GM23338 (cell line): ENCODE data around the gene RPP38. TPM values are rescaled to one million over a fixed set of nuclear protein-coding genes. Genes with fewer than 3 reads are reported as not detected.

Source experiments
- ATAC-seq: fragments of 200-7000 bp; cut with Tn5 transposase; 3 replicates; pipeline ENCODE4 v1.9.1; 2020
- DNase-seq: peaks from one replicate; pipeline ENCODE4 v3.0.0-alpha.2; 2015; ENCODE audit warnings: low spot score
- H2AFZ ChIP-seq: fragments of 200-600 bp; sonication (generic); 2 replicates; pipeline ENCODE4 v1.8.0; 2016; ENCODE audit warnings: antibody characterized with exemption, mild to moderate bottlenecking, moderate library complexity
- H3F3A ChIP-seq: fragments of 200-600 bp; sonication (generic); replicated peaks from 2 replicates; pipeline ENCODE4 v1.8.0; 2017; ENCODE audit warnings: antibody characterized with exemption, mixed run types, low read depth
- H3K27ac ChIP-seq: fragments of 200-600 bp; sonication (generic); 2 replicates; pipeline ENCODE4 v1.6.1; 2016; ENCODE audit warnings: low read depth
- H3K27me3 ChIP-seq: fragments of 200-600 bp; sonication (generic); 2 replicates; pipeline ENCODE4 v1.8.0; 2016; ENCODE audit warnings: mild to moderate bottlenecking, mixed run types, moderate library complexity; ENCODE audit not compliant: insufficient read depth
- H3K36me3 ChIP-seq: fragments of 200-600 bp; sonication (generic); 2 replicates; pipeline ENCODE4 v1.8.0; 2016; ENCODE audit warnings: mild to moderate bottlenecking; ENCODE audit not compliant: insufficient read depth
- H3K4me1 ChIP-seq: fragments of 200-600 bp; sonication (generic); 2 replicates; pipeline ENCODE4 v1.8.0; 2016; ENCODE audit warnings: mild to moderate bottlenecking, moderate library complexity; ENCODE audit not compliant: insufficient read depth
- H3K4me2 ChIP-seq: fragments of 200-600 bp; sonication (generic); 2 replicates; pipeline ENCODE4 v1.7.1; 2017; ENCODE audit warnings: mixed run types
- H3K4me3 ChIP-seq: fragments of 200-600 bp; sonication (generic); 2 replicates; pipeline ENCODE4 v1.6.1; 2016; ENCODE audit warnings: mixed run types
- H3K79me2 ChIP-seq: fragments of 200-600 bp; sonication (generic); replicated peaks from 2 replicates; pipeline ENCODE4 v1.8.0; 2017; ENCODE audit warnings: mild to moderate bottlenecking; ENCODE audit not compliant: insufficient read depth
- H3K9me2 ChIP-seq: fragments of 200-600 bp; sonication (generic); 2 replicates; pipeline ENCODE4 v1.8.0; 2017; ENCODE audit not compliant: insufficient read depth
- H4K20me1 ChIP-seq: fragments of 200-600 bp; sonication (generic); replicated peaks from 2 replicates; pipeline ENCODE4 v1.8.0; 2017; ENCODE audit warnings: mild to moderate bottlenecking; ENCODE audit not compliant: insufficient read depth
- H3K27ac Mint-ChIP-seq: 2 replicates; pipeline ENCODE4 v1.8.0; 2020; ENCODE audit warnings: inconsistent platforms, mild to moderate bottlenecking, moderate library complexity, mixed read lengths
- H3K27me3 Mint-ChIP-seq: 3 replicates; pipeline ENCODE4 v1.8.0; 2022; ENCODE audit warnings: low read depth, mild to moderate bottlenecking, moderate library complexity, mixed read lengths, inconsistent platforms; ENCODE audit not compliant: insufficient read depth, poor library complexity
- H3K36me3 Mint-ChIP-seq: 3 replicates; pipeline ENCODE4 v1.8.0; 2021; ENCODE audit warnings: low read depth, mild to moderate bottlenecking, inconsistent platforms, moderate library complexity, mixed read lengths
- H3K4me1 Mint-ChIP-seq: 3 replicates; pipeline ENCODE4 v1.8.0; 2020; ENCODE audit warnings: mild to moderate bottlenecking, inconsistent platforms, mixed read lengths
- H3K4me3 Mint-ChIP-seq: 3 replicates; pipeline ENCODE4 v1.8.0; 2021; ENCODE audit warnings: moderate library complexity, mild to moderate bottlenecking, inconsistent platforms, mixed read lengths
- H3K9me3 Mint-ChIP-seq: 3 replicates; pipeline ENCODE4 v1.8.0; 2020; ENCODE audit warnings: moderate library complexity, mild to moderate bottlenecking, inconsistent platforms, mixed read lengths
- CREB1 ChIP-seq: fragments of 250-450 bp; sonication (Bioruptor Pico); IDR thresholded peaks from 2 replicates; pipeline ENCODE4 v1.5.0; 2020; ENCODE audit warnings: low read depth, mild to moderate bottlenecking, moderate library complexity
- EZH2 ChIP-seq: fragments of 200-600 bp; sonication (generic); IDR thresholded peaks from one replicate; pipeline ENCODE4 v1.8.0; 2017; ENCODE audit warnings: antibody characterized with exemption, mild to moderate bottlenecking, low read depth; ENCODE audit not compliant: unreplicated experiment
- EZH2phosphoT487 ChIP-seq: fragments of 200-600 bp; sonication (generic); IDR thresholded peaks from one replicate; pipeline ENCODE4 v1.8.1; 2018; ENCODE audit warnings: antibody characterized with exemption; ENCODE audit not compliant: unreplicated experiment
- JUNB ChIP-seq: IDR thresholded peaks from one replicate; pipeline ENCODE4 v1.6.1; 2016; ENCODE audit warnings: antibody characterized with exemption; ENCODE audit not compliant: unreplicated experiment
- NANOG ChIP-seq: IDR thresholded peaks from 2 replicates; pipeline ENCODE4 v1.6.1; 2016; ENCODE audit warnings: antibody characterized with exemption, borderline replicate concordance
- POLR2AphosphoS5 ChIP-seq: IDR thresholded peaks from 2 replicates; pipeline ENCODE4 v1.6.1; 2016; ENCODE audit warnings: antibody characterized with exemption, low read depth
- STAT1 ChIP-seq: IDR thresholded peaks from one replicate; pipeline ENCODE4 v1.6.1; 2016; ENCODE audit warnings: antibody characterized with exemption; ENCODE audit not compliant: unreplicated experiment
- ZNF114 ChIP-seq: fragments of 250-450 bp; sonication (Bioruptor Pico); IDR thresholded peaks from 2 replicates; pipeline ENCODE4 v1.5.0; 2020; ENCODE audit warnings: mild to moderate bottlenecking, moderate library complexity
- ZNF331 ChIP-seq: fragments of 250-450 bp; sonication (Bioruptor Pico); IDR thresholded peaks from 2 replicates; pipeline ENCODE4 v1.5.0; 2020; ENCODE audit warnings: low read depth, mild to moderate bottlenecking, moderate library complexity
- polyA plus RNA-seq: library from polyadenylated mRNA; unstranded; fragments of >200 nt; fragmentation: Nextera tagmentation; extraction: Ambion mirVana; gene quantifications from 2 replicates; pipeline ENCODE4 v1.2.1, GENCODE V29; 2016
- total RNA-seq: library from RNA; depleted of rRNA; stranded (reverse); fragments of >200 nt; shearing (Covaris generic); gene quantifications from 2 replicates; pipeline ENCODE4 v1.2.3, GENCODE V29; 2014
- TF ChIP-seq, protein P1 (sequence below), 2 experiments: fragments of 200-600 bp in 1 of 2; sonication (generic) in 1 of 2; conservative IDR thresholded peaks; 2 replicates each; pipeline versions ENCODE4 v1.5.1 to v1.6.1; 2016 to 2017; ENCODE audit warnings: antibody characterized with exemption in 2 of 2, low read depth in 2 of 2, mild to moderate bottlenecking in 2 of 2, moderate library complexity in 1 of 2
- TF ChIP-seq, protein P2 (sequence below): IDR thresholded peaks from one replicate; pipeline ENCODE4 v1.6.1; 2018; ENCODE audit warnings: antibody characterized with exemption; ENCODE audit not compliant: unreplicated experiment
- TF ChIP-seq, protein P3 (sequence below): IDR thresholded peaks from 2 replicates; pipeline ENCODE4 v1.6.1; 2016; ENCODE audit warnings: antibody characterized with exemption
- TF ChIP-seq, protein P4 (sequence below): fragments of 250-450 bp; sonication (Bioruptor Pico); IDR thresholded peaks from 2 replicates; pipeline ENCODE4 v1.5.0; 2020; ENCODE audit warnings: mild to moderate bottlenecking, moderate library complexity

The RPP38 gene
- total and polyA plus RNA-seq, 2 experiments from 2014 or later: 20.1 to 50.7 TPM

DNA sequence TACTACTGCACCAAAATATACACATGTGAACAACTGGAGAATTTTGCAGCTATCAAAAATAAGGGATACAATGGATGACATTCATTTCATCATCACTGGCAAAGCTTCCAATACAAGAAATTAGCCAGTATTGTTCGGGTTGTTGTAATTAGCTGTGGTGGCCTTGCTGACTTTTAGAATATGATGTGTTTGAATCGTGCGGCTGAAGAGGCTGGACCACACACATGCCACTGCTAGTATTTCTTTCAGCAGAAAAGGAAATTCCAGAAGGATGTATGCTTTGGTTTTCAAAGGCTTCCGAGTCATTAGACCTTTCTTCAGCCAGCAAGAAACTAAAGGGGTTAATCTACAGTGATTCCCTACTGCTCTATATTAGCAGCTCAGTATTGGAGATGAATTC is 16.6 kb downstream of the RPP38 start:
- Histone ChIP-seq H2AFZ (no peak overlapping the region), H3K27ac (no peak overlapping the region), H3K4me1 (no peaks in the 10 kb centered on the region), H3K27me3 (no peaks in the 10 kb centered on the region), H3K4me3 (no peak overlapping the region), H3K4me2 (no peak overlapping the region), H4K20me1 (no peaks in the 10 kb centered on the region; the same call in 1 of the 2 replicates), H3K9me2 (no peaks in the 10 kb centered on the region), H3K36me3 (no peaks in the 10 kb centered on the region), H3F3A (no peaks in the 10 kb centered on the region), H3K79me2 (no peaks in the 10 kb centered on the region)
- no peak for ATAC-seq
- H3K4me3 Mint-ChIP-seq: no peak overlapping the region
- no peak overlapping the region for H3K27ac Mint-ChIP-seq
- no peak for TF ChIP-seq ZNF331 (CRISPR knock-in tag)
- no peak for TF ChIP-seq EZH2phosphoT487
- TF ChIP-seq, protein P1, sequence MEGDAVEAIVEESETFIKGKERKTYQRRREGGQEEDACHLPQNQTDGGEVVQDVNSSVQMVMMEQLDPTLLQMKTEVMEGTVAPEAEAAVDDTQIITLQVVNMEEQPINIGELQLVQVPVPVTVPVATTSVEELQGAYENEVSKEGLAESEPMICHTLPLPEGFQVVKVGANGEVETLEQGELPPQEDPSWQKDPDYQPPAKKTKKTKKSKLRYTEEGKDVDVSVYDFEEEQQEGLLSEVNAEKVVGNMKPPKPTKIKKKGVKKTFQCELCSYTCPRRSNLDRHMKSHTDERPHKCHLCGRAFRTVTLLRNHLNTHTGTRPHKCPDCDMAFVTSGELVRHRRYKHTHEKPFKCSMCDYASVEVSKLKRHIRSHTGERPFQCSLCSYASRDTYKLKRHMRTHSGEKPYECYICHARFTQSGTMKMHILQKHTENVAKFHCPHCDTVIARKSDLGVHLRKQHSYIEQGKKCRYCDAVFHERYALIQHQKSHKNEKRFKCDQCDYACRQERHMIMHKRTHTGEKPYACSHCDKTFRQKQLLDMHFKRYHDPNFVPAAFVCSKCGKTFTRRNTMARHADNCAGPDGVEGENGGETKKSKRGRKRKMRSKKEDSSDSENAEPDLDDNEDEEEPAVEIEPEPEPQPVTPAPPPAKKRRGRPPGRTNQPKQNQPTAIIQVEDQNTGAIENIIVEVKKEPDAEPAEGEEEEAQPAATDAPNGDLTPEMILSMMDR (conservative IDR thresholded peaks at IDR 0.05; ENCODE audit: low read depth in 2 of 2): no peak
- no peak for TF ChIP-seq POLR2AphosphoS5
- TF ChIP-seq, protein P2, sequence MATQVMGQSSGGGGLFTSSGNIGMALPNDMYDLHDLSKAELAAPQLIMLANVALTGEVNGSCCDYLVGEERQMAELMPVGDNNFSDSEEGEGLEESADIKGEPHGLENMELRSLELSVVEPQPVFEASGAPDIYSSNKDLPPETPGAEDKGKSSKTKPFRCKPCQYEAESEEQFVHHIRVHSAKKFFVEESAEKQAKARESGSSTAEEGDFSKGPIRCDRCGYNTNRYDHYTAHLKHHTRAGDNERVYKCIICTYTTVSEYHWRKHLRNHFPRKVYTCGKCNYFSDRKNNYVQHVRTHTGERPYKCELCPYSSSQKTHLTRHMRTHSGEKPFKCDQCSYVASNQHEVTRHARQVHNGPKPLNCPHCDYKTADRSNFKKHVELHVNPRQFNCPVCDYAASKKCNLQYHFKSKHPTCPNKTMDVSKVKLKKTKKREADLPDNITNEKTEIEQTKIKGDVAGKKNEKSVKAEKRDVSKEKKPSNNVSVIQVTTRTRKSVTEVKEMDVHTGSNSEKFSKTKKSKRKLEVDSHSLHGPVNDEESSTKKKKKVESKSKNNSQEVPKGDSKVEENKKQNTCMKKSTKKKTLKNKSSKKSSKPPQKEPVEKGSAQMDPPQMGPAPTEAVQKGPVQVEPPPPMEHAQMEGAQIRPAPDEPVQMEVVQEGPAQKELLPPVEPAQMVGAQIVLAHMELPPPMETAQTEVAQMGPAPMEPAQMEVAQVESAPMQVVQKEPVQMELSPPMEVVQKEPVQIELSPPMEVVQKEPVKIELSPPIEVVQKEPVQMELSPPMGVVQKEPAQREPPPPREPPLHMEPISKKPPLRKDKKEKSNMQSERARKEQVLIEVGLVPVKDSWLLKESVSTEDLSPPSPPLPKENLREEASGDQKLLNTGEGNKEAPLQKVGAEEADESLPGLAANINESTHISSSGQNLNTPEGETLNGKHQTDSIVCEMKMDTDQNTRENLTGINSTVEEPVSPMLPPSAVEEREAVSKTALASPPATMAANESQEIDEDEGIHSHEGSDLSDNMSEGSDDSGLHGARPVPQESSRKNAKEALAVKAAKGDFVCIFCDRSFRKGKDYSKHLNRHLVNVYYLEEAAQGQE: no peak
- TF ChIP-seq EZH2: no peak
- TF ChIP-seq, protein P3, sequence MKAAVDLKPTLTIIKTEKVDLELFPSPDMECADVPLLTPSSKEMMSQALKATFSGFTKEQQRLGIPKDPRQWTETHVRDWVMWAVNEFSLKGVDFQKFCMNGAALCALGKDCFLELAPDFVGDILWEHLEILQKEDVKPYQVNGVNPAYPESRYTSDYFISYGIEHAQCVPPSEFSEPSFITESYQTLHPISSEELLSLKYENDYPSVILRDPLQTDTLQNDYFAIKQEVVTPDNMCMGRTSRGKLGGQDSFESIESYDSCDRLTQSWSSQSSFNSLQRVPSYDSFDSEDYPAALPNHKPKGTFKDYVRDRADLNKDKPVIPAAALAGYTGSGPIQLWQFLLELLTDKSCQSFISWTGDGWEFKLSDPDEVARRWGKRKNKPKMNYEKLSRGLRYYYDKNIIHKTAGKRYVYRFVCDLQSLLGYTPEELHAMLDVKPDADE: no peak
- no peak for TF ChIP-seq STAT1
- TF ChIP-seq, protein P4, sequence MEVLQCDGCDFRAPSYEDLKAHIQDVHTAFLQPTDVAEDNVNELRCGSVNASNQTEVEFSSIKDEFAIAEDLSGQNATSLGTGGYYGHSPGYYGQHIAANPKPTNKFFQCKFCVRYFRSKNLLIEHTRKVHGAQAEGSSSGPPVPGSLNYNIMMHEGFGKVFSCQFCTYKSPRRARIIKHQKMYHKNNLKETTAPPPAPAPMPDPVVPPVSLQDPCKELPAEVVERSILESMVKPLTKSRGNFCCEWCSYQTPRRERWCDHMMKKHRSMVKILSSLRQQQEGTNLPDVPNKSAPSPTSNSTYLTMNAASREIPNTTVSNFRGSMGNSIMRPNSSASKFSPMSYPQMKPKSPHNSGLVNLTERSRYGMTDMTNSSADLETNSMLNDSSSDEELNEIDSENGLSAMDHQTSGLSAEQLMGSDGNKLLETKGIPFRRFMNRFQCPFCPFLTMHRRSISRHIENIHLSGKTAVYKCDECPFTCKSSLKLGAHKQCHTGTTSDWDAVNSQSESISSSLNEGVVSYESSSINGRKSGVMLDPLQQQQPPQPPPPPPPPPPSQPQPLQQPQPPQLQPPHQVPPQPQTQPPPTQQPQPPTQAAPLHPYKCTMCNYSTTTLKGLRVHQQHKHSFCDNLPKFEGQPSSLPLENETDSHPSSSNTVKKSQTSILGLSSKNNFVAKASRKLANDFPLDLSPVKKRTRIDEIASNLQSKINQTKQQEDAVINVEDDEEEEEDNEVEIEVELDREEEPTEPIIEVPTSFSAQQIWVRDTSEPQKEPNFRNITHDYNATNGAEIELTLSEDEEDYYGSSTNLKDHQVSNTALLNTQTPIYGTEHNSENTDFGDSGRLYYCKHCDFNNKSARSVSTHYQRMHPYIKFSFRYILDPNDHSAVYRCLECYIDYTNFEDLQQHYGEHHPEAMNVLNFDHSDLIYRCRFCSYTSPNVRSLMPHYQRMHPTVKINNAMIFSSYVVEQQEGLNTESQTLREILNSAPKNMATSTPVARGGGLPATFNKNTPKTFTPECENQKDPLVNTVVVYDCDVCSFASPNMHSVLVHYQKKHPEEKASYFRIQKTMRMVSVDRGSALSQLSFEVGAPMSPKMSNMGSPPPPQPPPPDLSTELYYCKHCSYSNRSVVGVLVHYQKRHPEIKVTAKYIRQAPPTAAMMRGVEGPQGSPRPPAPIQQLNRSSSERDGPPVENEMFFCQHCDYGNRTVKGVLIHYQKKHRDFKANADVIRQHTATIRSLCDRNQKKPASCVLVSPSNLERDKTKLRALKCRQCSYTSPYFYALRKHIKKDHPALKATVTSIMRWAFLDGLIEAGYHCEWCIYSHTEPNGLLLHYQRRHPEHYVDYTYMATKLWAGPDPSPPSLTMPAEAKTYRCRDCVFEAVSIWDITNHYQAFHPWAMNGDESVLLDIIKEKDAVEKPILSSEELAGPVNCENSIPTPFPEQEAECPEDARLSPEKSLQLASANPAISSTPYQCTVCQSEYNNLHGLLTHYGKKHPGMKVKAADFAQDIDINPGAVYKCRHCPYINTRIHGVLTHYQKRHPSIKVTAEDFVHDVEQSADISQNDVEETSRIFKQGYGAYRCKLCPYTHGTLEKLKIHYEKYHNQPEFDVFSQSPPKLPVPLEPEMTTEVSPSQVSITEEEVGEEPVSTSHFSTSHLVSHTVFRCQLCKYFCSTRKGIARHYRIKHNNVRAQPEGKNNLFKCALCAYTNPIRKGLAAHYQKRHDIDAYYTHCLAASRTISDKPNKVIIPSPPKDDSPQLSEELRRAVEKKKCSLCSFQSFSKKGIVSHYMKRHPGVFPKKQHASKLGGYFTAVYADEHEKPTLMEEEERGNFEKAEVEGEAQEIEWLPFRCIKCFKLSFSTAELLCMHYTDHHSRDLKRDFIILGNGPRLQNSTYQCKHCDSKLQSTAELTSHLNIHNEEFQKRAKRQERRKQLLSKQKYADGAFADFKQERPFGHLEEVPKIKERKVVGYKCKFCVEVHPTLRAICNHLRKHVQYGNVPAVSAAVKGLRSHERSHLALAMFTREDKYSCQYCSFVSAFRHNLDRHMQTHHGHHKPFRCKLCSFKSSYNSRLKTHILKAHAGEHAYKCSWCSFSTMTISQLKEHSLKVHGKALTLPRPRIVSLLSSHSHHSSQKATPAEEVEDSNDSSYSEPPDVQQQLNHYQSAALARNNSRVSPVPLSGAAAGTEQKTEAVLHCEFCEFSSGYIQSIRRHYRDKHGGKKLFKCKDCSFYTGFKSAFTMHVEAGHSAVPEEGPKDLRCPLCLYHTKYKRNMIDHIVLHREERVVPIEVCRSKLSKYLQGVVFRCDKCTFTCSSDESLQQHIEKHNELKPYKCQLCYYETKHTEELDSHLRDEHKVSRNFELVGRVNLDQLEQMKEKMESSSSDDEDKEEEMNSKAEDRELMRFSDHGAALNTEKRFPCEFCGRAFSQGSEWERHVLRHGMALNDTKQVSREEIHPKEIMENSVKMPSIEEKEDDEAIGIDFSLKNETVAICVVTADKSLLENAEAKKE (CRISPR knock-in tag): no peak
- no peak for TF ChIP-seq NANOG
- no peak for TF ChIP-seq CREB1 (CRISPR knock-in tag)
- TF ChIP-seq JUNB: no peak
- no peak for TF ChIP-seq ZNF114 (CRISPR knock-in tag)
- DNase-seq: no peak
- H3K27me3 Mint-ChIP-seq: no peaks in the 10 kb centered on the region
- H3K36me3 Mint-ChIP-seq: peaks cover 19% of the 10 kb centered on the region; the same call in 2 of the 3 replicates
- no peaks in the 10 kb centered on the region for H3K4me1 Mint-ChIP-seq
- no peaks in the 10 kb centered on the region for H3K9me3 Mint-ChIP-seq
